NCI-H1694 treated with DMSO at 0.1 percent for 48 hours (cell line): ENCODE results near the gene PMF1.
"Not testable (repeated sequence)": the region's sequence is repeated elsewhere in the genome, so short reads cannot be mapped to it uniquely, and the experiment has no call there.

Source experiments
- DNase-seq: peaks from one replicate; lab custom pipeline; 2025; lab: John Stamatoyannopoulos, UW

PMF1 gene

DNA sequence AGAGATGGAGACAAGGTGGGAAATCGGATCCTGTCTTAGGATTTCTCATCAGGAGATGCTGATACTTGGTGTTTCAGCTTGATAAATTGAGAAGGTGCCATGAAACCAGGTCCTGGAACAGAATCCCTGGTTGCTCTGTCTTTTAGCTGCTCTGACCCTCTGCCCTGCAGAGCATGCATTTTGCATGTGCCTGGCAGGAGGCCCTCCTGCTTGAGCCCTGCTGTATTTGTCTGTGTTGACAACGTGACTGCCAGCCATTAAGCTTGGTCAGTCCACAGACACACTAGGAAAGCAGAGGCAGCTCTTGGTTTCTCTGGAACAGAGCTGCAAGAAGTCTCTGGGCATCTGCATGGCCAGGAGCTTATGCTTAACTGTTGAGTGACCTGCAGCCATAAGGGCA is 16.4 kb upstream of the PMF1 start:
- no peak for DNase-seq

DNA sequence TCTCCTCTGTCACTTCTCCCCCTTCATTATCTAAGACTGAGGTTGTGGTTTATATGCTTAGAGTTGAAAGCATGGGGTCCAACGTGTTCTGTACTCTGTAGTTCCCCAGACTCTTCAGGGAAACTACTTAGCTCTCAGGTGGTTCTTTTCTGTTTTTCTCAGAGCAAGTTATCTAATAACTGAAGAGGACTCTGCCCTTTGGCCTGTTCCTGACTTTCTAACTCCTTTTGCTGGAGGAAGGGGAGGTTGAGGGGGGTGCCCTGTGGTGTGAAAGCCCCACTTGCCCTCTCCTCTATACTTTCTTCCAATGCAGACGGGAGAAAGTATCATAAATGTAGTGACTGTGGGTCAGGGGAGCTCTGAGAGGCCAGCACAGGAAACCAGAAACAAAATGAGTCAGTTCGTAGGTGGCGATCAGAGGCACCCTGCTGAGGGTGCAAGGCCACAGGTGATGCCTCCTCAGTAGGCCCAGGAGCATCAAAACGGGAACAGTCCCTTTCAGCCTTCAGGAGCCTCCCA is 13.9 kb upstream of the PMF1 start:
- no peak for DNase-seq

DNA sequence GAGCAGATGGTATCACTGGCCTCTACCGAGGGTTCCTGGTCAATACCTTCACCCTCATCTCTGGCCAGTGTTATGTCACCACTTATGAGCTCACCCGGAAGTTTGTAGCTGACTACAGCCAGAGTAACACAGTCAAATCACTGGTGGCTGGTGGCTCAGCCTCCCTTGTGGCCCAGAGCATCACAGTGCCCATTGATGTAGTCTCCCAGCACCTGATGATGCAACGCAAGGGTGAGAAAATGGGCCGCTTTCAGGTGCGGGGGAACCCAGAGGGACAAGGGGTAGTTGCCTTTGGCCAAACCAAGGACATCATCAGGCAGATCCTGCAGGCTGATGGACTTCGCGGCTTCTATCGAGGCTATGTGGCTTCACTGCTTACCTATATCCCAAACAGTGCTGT is 12.8 kb upstream of the PMF1 start:
- DNase-seq = no peak

DNA sequence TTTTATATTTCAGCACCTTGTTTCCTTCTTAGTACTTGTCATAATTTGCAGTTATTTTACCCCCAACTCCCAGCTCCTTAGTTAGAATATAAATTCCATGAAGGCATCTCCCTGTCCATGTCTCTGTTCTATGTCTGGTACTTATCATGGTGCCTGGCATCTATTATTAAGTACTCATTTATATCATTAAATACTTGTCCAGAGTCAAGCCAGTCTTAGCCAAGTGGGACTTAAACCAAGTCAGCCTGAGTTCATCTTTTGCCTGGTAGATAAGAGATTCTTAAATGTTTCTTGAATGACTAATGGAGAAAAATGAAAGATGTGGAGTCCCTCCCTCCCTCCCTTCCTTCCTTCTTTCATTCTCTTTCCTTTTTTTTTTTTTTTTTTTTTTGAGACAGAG is 9.5 kb upstream of the PMF1 start:
- DNase-seq = no peak

DNA sequence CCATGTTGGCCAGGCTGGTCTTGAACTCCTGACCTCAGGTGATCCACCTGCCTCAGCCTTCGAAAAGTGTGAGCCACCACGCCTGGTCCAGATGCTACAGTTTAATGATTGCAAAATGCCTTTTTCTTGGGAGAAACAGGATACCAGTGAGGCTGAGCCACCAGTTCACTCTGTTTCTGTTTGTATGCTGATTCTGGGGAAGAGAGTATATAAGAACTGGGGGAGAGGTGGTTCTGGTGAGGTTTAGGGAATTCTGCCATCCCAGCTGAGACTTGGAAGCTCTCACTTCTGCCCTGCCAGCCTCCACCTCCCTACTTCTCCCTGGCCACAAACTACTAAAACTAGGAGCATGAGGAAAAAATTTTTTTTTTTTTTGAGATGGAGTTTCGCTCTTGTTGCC is 8.1 kb upstream of the PMF1 start:
- no peak for DNase-seq

DNA sequence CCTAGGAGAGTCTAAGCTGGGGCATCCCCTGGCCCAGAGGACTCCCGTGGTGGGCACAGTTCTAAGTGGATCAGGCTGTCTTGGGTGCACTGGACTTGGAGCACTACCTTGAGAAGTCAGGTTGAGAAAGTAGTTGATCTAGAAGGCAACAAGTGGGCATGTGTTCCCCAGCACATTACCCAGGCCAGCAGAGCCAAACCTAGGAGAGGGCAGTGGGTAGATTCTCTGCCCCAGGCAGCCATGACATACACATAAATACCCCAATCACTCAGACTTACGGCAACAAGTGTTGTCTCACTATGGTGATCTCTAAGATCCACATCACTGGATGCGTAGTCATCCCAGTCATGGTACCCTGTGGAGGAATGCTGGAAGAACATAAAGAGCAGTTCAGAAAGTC is 1.6 kb upstream of the PMF1 start:
- DNase-seq = no peak

DNA sequence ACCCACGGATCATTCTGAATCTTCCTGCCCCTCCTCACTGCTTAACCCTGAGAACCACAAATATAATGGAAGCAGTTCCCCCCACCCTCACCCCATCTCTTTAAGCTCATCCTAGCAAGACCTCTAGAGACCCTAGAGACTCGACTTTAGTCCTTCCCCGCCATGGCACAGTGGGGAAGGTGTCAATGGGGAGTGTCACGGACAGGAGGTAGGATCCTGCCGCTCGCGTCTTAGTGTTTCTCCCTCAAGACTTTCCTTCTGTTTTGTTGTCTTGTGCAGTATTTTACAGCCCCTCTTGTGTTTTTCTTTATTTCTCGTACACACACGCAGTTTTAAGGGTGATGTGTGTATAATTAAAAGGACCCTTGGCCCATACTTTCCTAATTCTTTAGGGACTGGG is 677 bp upstream of the PMF1 start:
- no peak for DNase-seq

DNA sequence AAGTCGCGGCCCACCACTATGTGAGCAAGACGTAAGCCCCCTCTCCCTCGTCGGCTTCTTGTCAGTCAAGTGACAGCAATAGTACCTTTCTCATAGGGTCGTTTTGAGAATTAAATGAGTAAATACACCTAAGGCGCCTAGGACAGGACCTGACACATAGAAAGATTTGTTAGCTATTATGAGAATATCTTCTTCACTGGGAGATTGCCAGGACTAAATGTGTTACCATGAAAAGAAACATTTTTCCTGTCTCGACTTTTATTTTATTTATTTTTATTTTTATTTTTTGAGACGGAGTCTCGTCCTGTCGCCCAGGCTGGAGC is 798 bp downstream of the PMF1 start:
- no peak for DNase-seq

DNA sequence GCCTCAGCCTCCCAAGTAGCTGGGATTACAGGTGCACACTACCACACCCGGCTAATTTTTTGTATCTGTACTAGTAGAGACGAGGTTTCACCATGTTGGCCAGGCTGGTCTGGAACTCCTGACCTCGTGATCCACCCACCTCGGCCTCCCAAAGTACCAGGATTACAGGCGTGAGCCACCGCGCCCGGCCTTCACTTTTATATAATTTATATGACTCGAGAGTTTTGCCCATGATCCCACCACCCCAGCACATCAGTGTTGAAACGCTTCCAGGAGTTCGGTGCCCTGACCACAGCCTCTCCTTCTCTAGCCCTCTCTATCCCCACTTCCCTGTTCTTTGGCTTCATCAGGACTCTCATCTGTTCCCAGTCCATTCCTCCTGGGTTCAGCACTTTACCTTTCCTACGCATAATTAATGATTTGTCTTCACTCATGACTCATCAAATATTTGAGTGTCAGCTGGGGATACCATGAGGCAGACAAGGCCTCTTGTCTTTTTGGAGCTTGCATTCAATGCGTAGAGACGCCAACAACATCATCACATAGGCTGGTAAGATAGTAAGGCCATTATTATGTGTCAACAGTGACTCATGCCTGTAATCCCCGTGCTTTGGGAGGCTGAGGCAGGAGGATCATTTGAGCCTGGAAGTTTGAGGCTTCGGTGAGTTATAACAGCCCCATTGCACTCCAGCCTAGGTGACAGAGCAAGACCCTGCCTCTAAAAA is 1.4 kb downstream of the PMF1 start:
- no peak for DNase-seq

DNA sequence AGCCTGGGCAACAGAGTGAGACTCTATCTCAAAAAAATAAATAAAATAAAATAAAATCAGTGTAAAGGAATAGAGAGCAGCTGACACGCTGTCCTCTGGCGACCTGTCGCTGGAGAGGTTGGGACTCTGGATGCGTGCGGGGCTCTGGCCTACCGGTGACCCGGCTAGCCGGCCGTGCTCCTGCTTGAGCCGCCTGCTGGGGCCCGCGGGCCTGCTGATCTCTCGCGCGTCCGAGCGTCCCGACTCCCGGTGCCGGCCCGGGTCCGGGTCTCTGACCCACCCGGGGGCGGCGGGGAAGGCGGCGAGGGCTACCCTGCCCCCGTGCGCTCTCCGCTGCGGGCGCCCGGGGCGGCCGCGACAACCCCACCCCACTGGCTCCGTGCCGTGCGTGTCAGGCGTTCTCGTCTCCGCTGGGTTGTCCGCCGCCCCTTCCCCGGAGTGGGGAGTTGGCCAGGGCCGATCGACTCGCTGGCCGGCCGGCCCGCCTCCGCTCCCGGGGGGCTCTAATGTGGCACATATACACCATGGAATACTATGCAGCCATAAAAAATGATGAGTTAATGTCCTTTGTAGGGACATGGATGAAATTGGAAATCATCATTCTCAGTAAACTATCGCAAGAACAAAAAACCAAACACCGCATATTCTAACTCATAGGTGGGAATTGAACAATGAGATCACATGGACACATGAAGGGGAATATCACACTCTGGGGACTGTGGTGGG is 3.7 kb downstream of the PMF1 start:
- DNase-seq = not testable (repeated sequence)

DNA sequence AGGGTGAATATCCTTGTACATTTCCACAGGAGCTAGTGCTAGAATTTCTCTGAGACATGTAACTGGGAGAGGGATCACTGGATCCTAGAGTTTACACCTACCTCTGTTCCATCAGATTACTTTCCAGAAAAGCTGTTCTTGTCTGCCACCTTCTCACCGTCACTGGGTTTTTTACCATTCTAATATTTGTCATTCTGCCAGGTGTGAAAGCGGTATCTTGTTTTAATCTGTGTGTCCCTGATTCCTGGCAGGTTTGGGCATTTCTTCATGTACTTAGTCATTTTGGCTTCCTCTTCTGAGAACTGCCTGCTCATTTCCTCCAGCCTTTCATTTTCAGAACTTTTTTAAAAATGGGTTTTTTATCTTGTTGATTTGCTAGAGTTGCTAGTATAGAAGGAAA is 5.1 kb downstream of the PMF1 start:
- DNase-seq = no peak

DNA sequence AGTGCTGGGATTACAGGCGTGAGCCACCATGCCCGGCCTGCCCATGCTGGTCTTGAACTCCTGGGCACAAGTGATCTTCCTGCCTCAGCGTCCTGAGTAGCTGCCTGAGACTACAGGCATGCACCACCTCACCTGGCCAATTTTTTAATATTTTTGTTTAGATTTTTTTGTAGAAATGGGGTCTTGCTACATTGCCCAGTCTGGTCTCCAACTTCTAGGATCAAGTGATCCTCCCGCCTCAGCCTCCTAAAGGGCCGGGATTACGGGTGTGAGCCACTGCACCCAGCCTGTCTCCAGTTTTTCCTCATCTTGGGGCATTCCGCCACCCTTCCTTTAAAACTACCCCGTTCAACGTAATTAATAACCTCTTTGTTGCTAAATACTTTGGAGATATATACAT is 7.4 kb downstream of the PMF1 start:
- DNase-seq = no peak

DNA sequence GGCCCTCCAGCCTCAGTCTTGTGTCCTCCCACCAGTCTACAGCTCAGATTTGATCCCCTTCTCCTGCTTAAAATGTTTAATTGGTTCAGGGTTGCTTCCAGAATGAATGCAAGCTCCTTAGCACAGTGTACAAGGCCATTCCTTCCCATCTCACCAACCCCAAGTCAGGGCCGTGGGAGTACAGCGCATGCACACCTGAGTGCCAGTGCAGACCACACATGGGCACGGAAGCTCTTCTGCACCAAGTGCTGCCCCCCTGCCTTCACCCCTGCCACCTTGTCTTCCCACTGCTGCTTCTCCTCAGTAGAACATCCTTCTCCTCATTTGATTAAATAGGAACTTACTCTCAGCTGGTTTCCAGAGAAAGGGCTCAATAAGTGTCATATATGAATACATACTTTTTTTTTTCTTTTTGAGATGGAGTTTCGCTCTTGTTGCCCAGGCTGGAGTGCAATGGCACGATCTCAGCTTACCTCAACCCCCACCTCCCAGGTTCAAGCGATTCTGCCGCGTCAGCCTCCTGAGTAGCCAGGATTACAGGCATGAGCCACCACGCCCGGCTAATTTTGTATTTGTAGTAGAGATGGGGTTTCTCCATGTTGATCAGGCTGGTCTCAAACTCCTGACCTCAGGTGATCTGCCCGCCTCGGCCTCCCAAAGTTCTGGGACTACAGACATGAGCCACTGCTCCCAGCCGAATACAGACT is 9.3 kb downstream of the PMF1 start:
- DNase-seq = no peak

DNA sequence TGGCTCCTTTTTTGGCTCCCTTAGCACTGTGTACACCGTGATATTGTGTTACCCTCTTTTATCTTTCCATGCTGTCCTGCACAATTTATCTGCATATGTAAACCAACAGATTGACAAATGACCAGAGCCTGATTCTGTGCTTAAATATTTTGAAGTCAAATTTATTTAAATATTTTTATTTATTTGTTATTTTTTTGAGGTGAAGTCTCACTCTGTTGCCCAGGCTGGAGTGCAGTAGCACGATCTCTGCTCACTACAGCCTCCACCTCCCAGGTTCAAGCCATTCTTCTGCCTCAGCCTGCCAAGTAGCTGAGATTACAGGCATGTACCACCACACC is 12.8 kb downstream of the PMF1 start:
- DNase-seq = no peak

DNA sequence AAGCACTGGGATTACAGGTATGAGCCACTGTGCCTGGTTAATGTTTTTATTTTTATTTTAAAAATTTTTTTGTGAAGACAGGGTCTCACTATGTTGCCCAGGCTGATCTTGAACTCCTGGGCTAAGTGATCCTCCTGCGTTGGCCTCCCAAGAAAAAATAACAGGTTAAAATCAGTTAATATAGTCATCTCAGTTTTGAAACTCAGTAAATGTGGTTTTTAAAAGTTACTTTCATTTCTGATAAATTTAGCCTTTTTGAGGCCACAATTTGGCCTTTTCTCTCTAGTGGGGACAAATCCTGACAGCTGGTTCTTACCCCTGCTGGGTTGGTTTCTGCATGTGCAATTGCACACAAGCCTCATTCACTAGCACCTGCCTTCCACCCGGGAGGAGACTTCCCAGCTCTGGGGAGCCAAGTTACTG is 13.3 kb downstream of the PMF1 start:
- DNase-seq = no peak

DNA sequence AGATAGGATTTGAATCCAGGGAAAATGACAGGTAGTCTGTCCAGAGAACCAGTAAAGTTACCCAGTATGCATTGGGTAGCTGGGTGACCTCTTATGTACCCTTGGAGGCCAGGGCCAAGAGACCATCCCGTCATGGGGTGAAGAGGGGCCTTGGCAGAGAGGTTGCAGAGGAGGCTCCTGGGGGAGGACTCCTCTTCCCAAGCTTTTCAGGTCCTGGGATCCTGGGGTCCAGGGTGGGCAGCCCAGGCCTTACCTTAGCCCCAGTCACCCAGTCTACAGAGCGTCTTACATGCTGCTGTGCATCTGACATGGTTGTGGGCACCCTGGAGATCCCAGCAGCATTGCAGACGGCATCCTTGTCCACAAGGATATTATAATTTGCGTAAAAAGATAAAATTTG is 14.0 kb downstream of the PMF1 start:
- no peak for DNase-seq

DNA sequence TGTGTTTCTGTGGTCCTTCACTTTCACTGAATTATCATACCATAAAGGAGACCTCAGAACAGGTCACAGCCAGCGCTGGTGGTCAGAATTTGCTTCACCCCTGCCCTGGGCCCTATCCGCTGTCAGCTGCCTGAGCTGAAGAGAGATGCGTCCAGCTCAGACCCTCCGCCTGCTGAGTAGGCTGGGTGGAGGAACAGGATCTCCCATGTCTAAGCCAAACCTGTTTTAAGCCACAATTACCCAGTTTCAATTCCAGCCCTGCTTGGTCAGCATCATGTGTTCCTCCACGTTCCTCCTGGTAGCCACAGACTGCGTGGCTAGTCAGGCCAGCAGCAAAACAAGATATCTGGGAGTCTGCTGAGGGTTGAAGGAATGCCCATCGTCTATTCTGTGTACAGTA is 15.7 kb downstream of the PMF1 start:
- no peak for DNase-seq

DNA sequence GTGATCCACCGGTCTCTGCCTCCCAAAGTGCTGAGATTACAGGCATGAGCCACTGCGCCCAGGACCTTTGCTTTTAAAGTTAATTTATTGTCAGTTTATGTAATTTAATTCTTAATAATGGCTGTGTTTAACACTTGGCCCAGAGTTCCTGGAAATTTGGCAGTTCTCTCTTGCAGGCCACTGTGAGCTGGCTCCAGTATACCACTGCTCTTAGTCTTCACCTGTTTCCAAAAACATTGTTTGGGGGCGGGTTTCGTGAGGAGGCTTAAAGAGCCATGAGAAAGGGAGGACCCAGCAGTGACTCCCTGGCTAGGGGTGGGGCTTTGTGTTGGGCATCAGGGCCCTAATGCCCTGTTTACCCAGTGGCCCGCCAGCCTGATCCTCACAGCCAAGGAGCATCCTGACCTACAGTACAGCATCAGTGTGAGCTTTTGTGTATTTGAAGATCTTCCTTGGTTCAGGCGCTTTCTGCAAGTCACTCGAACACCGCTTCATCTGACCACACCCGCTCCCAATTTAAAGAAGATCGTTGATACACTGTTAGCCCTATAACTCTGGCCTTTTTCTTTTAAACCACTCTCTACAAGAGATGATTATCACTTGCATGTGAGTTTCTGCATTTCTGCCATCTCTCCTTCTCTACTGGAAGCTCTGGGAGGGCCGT is 17.1 kb downstream of the PMF1 start:
- DNase-seq = no peak

DNA sequence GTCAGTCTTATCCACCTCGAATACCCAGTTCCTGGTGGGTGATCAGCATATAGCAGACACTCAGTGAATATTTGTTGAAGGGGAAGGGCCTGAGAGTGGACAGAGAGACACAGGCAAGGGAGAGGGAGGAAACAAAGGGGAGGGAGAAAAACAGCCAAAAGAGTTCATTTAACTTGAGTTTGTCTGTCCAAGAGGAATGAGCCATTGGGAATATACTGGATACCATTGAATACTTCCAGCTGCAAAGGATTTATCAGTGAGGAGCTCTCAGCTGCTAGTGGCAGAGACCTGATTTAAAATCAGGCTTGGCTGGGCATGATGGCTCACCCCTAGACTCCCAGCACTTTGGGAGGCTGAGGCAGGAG is 17.6 kb downstream of the PMF1 start:
- DNase-seq = no peak

DNA sequence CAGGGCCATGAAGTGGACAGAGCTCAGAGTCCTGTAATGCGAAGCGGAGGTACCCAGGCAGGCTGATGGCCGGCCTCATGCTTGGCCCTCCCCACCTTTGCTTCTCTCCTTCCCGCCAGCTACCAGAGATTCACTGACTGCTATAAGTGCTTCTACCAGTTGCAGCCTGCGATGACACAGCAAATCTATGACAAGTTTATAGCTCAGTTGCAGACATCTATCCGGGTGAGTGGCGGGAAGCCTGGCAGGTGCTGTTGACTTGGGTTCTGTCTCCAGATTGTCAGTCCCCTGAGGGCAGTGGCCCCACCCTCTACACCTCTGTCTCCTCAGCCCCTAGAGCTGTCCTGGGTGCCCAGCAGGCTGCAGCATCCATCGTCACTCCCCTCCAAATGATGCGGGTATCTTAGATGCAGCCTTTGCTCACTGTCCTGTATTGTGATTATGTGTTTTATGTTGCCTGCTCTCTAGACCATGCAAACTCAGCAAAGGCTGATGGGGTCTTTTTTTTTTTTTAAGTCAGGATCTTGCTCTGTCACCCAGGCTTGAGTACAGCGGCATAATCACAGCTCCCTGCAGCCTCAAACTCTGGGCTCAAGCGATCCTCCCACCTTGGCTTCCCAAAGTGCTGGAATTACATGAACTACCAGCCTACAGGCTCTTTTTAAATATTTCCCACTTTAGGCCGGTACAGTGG is 19.5 kb downstream of the PMF1 start:
- DNase-seq = no peak

DNA sequence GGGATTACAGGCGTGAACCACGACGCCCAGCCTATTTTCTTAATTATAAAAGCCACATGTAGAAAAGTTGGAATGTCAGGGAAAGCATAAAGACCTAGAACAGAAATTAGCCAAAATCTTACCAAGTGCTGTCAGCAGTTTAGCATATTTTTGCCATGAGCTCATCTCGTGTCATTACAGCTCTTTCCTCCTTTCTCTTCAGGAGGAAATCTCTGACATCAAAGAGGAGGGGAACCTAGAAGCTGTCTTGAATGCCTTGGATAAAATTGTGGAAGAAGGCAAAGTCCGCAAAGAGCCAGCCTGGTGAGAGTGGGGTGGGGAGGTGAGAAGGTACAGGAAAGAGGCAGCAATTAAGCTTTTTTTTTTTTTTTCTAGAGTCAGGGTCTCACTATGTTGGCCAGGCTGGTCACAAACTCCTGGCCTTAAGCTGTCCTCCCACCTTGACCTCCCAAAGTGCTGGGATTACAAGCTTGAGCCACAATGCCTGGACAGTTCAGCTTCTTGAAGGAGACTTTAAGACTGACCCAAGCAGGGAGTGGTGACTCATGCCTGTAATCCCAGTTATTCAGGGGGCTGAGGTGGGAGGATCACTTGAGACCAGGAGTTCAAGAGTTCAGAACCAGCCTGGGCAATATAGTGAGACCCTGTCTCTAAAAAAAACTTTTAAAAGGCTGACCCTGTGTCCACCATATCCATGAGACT is 20.8 kb downstream of the PMF1 start:
- no peak for DNase-seq

DNA sequence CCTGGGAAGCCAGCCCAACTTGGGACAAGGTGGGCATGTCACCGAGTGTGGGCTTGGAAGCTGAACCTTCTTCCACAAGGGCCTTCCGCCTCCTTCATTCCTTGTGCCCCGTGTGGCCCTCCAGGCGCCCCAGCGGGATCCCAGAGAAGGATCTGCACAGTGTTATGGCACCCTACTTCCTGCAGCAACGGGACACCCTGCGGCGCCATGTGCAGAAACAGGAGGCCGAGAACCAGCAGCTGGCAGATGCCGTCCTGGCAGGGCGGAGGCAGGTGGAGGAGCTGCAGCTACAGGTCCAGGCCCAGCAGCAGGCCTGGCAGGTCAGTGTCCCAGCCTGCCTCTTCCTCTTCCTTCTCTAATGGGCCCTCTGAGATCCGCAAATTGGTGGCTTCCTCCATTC is 23.4 kb downstream of the PMF1 start:
- DNase-seq = no peak
